Measurements from ENCODE around the gene FGD1.
"Not testable (repeated sequence)": the region's sequence is repeated elsewhere in the genome, so short reads cannot be mapped to it uniquely, and the experiment has no call there.

Gene FGD1
- 0 reads per million in 3 donors for total RNA-seq

DNA sequence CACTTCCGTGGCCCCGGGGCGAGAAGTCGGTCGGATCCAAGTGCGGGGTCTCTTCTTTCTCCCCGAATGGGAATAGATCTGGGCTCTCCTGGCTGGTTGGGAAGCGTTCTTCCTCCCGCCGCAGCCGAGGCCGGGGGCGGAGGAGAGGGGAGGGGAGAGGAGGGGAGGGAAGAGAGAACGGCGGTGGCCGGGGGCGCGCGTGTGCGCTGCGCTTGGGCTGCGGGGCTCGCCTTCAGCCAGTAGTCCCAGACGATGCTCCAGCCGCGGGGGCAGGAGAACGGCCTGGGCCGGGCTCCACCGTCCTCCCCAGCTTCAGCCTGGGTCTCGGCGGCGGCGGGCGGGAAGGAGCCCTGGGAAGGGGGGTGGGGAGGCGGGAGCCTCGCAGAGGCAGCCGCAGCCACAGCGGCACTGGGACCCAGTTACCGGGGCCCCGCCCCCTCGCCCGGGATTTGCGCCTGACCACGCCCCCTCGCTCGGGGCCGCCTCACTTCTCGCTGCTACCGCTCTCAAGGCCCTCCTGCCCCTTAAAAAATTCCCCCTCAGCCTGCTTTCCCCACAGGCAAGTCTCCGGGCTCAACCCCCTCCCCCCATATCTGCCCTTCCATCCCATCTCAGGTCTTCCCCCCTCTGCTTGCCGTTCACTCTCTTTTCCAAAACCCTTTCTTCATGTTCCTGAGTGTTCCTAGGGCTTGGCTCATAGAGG, at the start of gene FGD1:
Gene FGD1, minus strand, starts transcription at position 421 of the 703 bp plus-strand sequence. CDS start 802 bp downstream, outside the sequence.
- Histone ChIP-seq H3K9me3 (ENCODE audit: control insufficient read depth, low read length) (no peaks in the 10 kb centered on the region), H3K27me3 (replicated peaks; ENCODE audit: control insufficient read depth, insufficient read depth, low read length, poor library complexity, severe bottlenecking) (no peaks in the 10 kb centered on the region), H3K4me3 (ENCODE audit: insufficient read depth, low read depth, low read length, poor library complexity, severe bottlenecking) (peak within 1 kb of the TSS; percentile 52), H3K36me3 (ENCODE audit: control insufficient read depth, insufficient read depth, low read length) (no peaks in the 10 kb centered on the region), H3K27ac (ENCODE audit: insufficient read depth, low read length, poor library complexity, severe bottlenecking) (no peak within 1 kb of the TSS), H3K4me1 (ENCODE audit: control insufficient read depth, insufficient read depth, low read length, poor library complexity, severe bottlenecking) (peaks cover 3% of the 10 kb centered on the region)
- DNase-seq: peak in 2 of 3 donors; percentile 1 to 8

DNA sequence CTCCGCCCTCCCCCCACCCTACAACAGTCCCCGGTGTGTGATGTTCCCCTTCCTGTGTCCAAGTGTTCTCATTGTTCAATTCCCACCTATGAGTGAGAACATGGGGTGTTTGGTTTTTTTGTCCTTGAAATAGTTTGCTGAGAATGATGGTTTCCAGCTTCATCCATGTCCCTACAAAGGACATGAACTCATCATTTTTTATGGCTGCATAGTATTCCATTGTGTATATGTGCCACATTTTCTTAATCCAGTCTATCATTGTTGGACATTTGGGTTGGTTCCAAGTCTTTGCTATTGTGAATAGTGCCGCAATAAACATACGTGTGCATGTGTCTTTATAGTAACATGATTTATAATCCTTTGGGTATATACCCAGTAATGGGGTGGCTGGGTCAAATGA, 46.2 kb upstream of the FGD1 start:
- peaks cover 52% of the 10 kb centered on the region for H3K36me3 ChIP-seq (ENCODE audit: control insufficient read depth, insufficient read depth, low read length)
- not testable (repeated sequence) for DNase-seq; H3K4me1 ChIP-seq (ENCODE audit: control insufficient read depth, insufficient read depth, low read length, poor library complexity, severe bottlenecking); H3K9me3 ChIP-seq (ENCODE audit: control insufficient read depth, low read length); H3K27me3 ChIP-seq (replicated peaks; ENCODE audit: control insufficient read depth, insufficient read depth, low read length, poor library complexity, severe bottlenecking); H3K4me3 ChIP-seq (ENCODE audit: insufficient read depth, low read depth, low read length, poor library complexity, severe bottlenecking); H3K27ac ChIP-seq (ENCODE audit: insufficient read depth, low read length, poor library complexity, severe bottlenecking)

DNA sequence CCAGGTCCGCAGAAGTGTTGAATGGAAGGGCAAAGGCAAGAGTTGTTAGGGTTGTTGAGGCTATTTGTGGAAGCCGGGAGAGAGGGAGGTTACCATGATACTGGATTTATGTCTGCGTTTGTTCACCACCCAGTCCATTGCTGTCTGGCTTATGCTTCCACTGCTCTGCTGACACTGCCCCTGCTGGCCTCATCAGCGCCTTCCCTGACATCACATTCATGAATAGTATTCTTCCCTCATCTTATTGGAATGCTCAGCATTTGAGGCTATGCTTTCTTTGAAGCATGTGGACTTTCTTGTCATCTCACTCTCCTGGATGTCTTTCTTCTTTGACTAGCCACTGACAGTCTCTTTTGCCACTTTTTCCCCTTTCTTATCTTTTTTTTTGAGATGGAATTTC, 44.3 kb upstream of the FGD1 start:
- H3K4me3 ChIP-seq (ENCODE audit: insufficient read depth, low read depth, low read length, poor library complexity, severe bottlenecking): no peak overlapping the region
- H3K36me3 ChIP-seq (ENCODE audit: control insufficient read depth, insufficient read depth, low read length): peaks cover 50% of the 10 kb centered on the region
- H3K27ac ChIP-seq (ENCODE audit: insufficient read depth, low read length, poor library complexity, severe bottlenecking): no peak overlapping the region
- DNase-seq: no peak
- no peaks in the 10 kb centered on the region for H3K9me3 ChIP-seq (ENCODE audit: control insufficient read depth, low read length)
- H3K27me3 ChIP-seq (replicated peaks; ENCODE audit: control insufficient read depth, insufficient read depth, low read length, poor library complexity, severe bottlenecking): no peaks in the 10 kb centered on the region
- no peaks in the 10 kb centered on the region for H3K4me1 ChIP-seq (ENCODE audit: control insufficient read depth, insufficient read depth, low read length, poor library complexity, severe bottlenecking)

DNA sequence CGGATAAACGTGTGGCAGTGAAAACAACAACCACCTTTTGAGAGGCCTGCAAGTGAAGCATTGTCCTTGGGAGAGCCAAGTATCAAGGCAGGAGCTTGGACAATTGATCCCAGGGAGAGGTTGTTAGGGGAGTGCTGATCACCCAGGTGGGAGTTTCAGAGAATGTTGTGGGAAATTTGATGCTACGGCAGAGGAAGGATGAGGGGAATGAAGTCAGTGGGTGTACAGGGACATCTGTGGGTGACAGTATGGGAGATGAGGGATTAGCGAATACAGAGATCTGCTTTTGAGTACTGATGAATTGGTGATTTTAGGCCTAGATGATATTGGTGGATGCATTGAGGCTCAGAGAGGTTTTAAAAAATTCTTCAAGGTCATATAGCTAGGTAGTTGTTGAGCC, 38.2 kb upstream of the FGD1 start:
- DNase-seq: no peak
- Histone ChIP-seq H3K27me3 (replicated peaks; ENCODE audit: control insufficient read depth, insufficient read depth, low read length, poor library complexity, severe bottlenecking) (no peaks in the 10 kb centered on the region), H3K9me3 (ENCODE audit: control insufficient read depth, low read length) (no peaks in the 10 kb centered on the region), H3K27ac (ENCODE audit: insufficient read depth, low read length, poor library complexity, severe bottlenecking) (no peak overlapping the region), H3K4me3 (ENCODE audit: insufficient read depth, low read depth, low read length, poor library complexity, severe bottlenecking) (no peak overlapping the region), H3K4me1 (ENCODE audit: control insufficient read depth, insufficient read depth, low read length, poor library complexity, severe bottlenecking) (peaks cover 9% of the 10 kb centered on the region), H3K36me3 (ENCODE audit: control insufficient read depth, insufficient read depth, low read length) (peaks cover 18% of the 10 kb centered on the region)

DNA sequence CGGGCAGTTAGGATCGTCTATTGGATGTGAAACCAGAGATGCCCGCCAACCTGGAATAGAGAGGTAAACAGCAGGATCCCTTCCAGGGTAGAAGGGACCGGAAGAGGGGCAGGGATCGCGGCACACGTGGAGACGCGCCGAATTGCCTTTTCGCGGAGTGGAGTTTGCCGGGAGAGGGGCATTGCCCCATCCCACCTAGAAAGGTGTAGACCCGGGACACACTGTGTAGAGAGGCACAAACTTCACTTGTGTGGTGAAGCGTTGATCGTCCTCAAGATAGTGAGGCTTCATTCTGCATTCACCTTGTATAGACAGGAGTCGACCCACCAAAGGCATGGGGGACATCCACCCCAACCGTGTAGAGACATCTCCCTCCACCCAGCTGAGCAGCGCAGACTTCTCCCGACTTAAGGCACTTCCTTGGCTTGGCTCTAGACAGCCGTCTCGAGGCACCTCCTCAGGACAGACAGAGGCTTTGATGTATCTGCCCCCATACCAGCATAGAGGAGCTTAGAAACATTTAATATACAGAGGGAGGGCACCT, 34.4 kb upstream of the FGD1 start:
- Histone ChIP-seq H3K4me3 (ENCODE audit: insufficient read depth, low read depth, low read length, poor library complexity, severe bottlenecking) (peak overlapping the region; percentile 80), H3K36me3 (ENCODE audit: control insufficient read depth, insufficient read depth, low read length) (no peaks in the 10 kb centered on the region), H3K27me3 (replicated peaks; ENCODE audit: control insufficient read depth, insufficient read depth, low read length, poor library complexity, severe bottlenecking) (no peaks in the 10 kb centered on the region), H3K4me1 (ENCODE audit: control insufficient read depth, insufficient read depth, low read length, poor library complexity, severe bottlenecking) (peaks cover 9% of the 10 kb centered on the region), H3K27ac (ENCODE audit: insufficient read depth, low read length, poor library complexity, severe bottlenecking) (peak overlapping the region; percentile 71), H3K9me3 (ENCODE audit: control insufficient read depth, low read length) (no peaks in the 10 kb centered on the region)
- DNase-seq: no peak

DNA sequence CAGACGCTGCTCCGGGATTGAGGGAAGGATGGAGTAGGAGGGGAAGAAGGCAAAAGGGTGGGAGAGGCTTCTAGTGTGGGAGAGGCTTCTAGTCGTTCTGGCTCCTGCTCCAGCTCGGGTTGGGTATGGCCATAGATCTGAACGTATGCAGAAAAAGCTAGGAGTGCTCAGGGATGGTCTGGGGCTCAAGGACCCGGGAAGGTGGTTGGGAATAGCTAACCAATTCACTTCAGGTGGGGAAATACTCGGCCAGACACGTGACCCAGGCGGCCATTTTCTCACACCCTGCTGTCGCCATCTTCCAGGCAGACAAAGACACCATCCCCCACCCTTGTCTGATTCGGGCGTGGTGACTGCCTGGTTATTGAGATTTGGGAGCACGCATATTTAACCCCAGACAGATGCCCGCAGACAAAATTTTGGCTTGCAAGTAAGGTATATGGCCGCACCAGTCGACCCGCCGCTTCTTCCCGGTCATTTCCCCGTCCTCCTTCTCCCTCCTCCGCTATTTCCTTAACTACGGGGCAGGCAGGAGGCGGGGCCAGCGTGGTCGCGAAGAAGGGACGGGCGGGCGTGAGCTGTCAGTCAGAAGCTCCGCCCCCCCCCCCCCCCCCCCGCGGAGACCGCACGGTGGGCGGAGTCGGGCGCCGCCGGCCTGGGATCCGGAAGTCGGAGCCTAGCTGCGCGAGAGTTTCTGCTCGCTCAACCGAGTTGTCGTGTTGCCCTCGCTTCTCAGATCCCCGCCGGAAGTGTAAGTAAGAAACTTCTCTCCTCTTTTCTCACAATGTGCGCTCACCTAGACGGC, 33.7 kb upstream of the FGD1 start, which contains the start of gene GNL3L:
Gene GNL3L, plus strand, starts transcription at position 668 of the 805 bp plus-strand sequence. CDS start 2,348 bp downstream, outside the sequence.
- Histone ChIP-seq H3K27me3 (replicated peaks; ENCODE audit: control insufficient read depth, insufficient read depth, low read length, poor library complexity, severe bottlenecking) (no peaks in the 10 kb centered on the region), H3K36me3 (ENCODE audit: control insufficient read depth, insufficient read depth, low read length) (no peaks in the 10 kb centered on the region), H3K4me1 (ENCODE audit: control insufficient read depth, insufficient read depth, low read length, poor library complexity, severe bottlenecking) (peaks cover 9% of the 10 kb centered on the region), H3K27ac (ENCODE audit: insufficient read depth, low read length, poor library complexity, severe bottlenecking) (peak within 1 kb of the TSS; percentile 81), H3K9me3 (ENCODE audit: control insufficient read depth, low read length) (no peaks in the 10 kb centered on the region), H3K4me3 (ENCODE audit: insufficient read depth, low read depth, low read length, poor library complexity, severe bottlenecking) (peak within 1 kb of the TSS; percentile 80)
- peak; percentile 72 to 77 (median 73) for DNase-seq

DNA sequence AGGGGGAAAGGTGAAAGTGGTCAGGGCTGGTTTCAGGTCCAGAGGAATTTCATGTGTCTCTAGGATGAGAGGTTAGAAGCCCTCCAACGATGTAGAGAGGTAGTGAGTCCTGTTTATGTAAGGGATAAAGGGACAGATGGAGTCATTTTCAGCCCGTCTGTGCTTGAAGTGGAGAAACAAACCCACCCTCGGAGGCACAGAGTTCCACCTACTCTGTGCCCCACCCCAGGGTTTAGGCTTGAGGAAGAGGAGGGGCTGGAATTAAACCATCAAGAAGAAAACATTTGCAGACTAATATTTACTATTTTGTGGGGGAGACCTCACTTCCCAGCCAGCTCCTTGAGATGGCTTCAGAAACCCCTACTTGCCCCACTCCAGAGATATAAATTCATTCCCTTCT, 33.1 kb upstream of the FGD1 start:
- Histone ChIP-seq H3K27ac (ENCODE audit: insufficient read depth, low read length, poor library complexity, severe bottlenecking) (no peak overlapping the region), H3K4me3 (ENCODE audit: insufficient read depth, low read depth, low read length, poor library complexity, severe bottlenecking) (peak overlapping the region; percentile 52)
- no peak for DNase-seq

DNA sequence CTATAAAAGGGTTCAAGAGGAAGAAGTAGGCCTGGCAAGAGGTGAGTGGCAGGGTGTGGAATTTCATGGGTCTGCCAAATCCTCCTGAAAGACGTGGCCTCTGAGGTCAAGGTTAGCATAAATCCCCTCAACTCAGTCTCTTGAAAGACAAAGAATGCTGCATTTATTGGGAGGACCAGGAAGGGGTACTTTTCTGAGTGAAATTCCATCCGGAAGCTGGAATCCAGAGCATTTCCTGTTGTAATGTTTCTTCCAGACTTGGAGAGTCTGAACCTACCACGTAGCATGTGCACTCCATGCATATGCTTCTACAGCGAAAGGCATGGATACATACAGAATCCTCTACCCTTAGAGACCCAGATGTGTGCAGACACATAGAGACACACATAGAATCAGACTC, 13.4 kb upstream of the FGD1 start:
- no peak for DNase-seq
- H3K9me3 ChIP-seq (ENCODE audit: control insufficient read depth, low read length): no peaks in the 10 kb centered on the region
- no peaks in the 10 kb centered on the region for H3K27me3 ChIP-seq (replicated peaks; ENCODE audit: control insufficient read depth, insufficient read depth, low read length, poor library complexity, severe bottlenecking)
- H3K27ac ChIP-seq (ENCODE audit: insufficient read depth, low read length, poor library complexity, severe bottlenecking): no peak overlapping the region
- H3K4me3 ChIP-seq (ENCODE audit: insufficient read depth, low read depth, low read length, poor library complexity, severe bottlenecking): no peak overlapping the region
- no peaks in the 10 kb centered on the region for H3K4me1 ChIP-seq (ENCODE audit: control insufficient read depth, insufficient read depth, low read length, poor library complexity, severe bottlenecking)
- H3K36me3 ChIP-seq (ENCODE audit: control insufficient read depth, insufficient read depth, low read length): no peaks in the 10 kb centered on the region

More for the DNA sequence above, 33.1 kb upstream of the FGD1 start:
- peaks cover 9% of the 10 kb centered on the region for H3K4me1 ChIP-seq (ENCODE audit: control insufficient read depth, insufficient read depth, low read length, poor library complexity, severe bottlenecking)
- H3K27me3 ChIP-seq (replicated peaks; ENCODE audit: control insufficient read depth, insufficient read depth, low read length, poor library complexity, severe bottlenecking): no peaks in the 10 kb centered on the region
- H3K36me3 ChIP-seq (ENCODE audit: control insufficient read depth, insufficient read depth, low read length): no peaks in the 10 kb centered on the region
- H3K9me3 ChIP-seq (ENCODE audit: control insufficient read depth, low read length): no peaks in the 10 kb centered on the region

DNA sequence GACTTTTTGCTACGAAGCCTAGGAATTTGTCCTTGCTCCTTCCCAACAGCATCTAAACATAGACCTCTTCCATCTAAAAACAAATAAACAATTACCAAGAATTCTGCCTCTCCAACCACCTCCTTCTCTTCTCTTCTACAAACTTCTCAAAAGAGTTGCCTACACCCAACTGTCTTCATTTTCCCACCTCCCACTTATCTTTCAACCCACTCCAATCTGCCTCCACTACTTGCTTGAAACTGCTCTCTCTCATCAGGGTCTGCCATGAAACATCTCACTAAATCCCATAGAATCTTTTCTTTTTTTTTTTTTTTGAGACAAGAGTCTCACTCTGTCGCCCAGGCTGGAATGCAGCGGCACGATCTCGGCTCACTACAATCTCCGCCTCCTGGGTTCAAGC, 902 bp upstream of the FGD1 start:
- Histone ChIP-seq H3K36me3 (ENCODE audit: control insufficient read depth, insufficient read depth, low read length) (no peaks in the 10 kb centered on the region), H3K27me3 (replicated peaks; ENCODE audit: control insufficient read depth, insufficient read depth, low read length, poor library complexity, severe bottlenecking) (no peaks in the 10 kb centered on the region), H3K27ac (ENCODE audit: insufficient read depth, low read length, poor library complexity, severe bottlenecking) (no peak overlapping the region), H3K4me1 (ENCODE audit: control insufficient read depth, insufficient read depth, low read length, poor library complexity, severe bottlenecking) (peaks cover 3% of the 10 kb centered on the region), H3K9me3 (ENCODE audit: control insufficient read depth, low read length) (no peaks in the 10 kb centered on the region), H3K4me3 (ENCODE audit: insufficient read depth, low read depth, low read length, poor library complexity, severe bottlenecking) (no peak overlapping the region)
- DNase-seq: no peak

DNA sequence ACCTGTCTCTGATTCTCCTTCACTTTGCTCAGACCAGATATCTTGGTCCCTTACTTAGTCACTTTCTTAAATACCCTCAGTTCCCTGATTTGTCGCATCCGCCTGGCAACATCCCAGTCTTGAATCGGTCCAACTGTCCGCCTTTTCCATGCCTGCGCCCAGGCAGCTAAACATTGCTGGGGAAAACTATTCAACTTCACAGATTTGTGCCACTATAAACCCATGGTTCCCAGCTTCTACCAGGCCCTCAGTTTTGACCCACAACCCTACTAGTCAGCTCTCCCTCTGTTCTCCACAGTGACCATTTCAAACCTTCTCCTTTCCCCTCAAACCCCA, 451 bp upstream of the FGD1 start:
- no peak for DNase-seq
- Histone ChIP-seq H3K9me3 (ENCODE audit: control insufficient read depth, low read length) (no peaks in the 10 kb centered on the region), H3K27ac (ENCODE audit: insufficient read depth, low read length, poor library complexity, severe bottlenecking) (no peak overlapping the region), H3K4me3 (ENCODE audit: insufficient read depth, low read depth, low read length, poor library complexity, severe bottlenecking) (no peak overlapping the region), H3K27me3 (replicated peaks; ENCODE audit: control insufficient read depth, insufficient read depth, low read length, poor library complexity, severe bottlenecking) (no peaks in the 10 kb centered on the region), H3K4me1 (ENCODE audit: control insufficient read depth, insufficient read depth, low read length, poor library complexity, severe bottlenecking) (peaks cover 3% of the 10 kb centered on the region), H3K36me3 (ENCODE audit: control insufficient read depth, insufficient read depth, low read length) (no peaks in the 10 kb centered on the region)

All from effector memory CD4-positive, alpha-beta T cell (primary cell).